CD4-positive, alpha-beta T cell treated with Interleukin-12 subunit alpha and Interleukin-12 subunit beta, for 1 hour (primary cell): ENCODE data around the gene DIAPH1.
A peak's percentile ranks its signal among the peaks of the same experiment; 100 is the strongest.

Source experiments
- DNase-seq: peaks from one replicate; pipeline ENCODE4 v3.0.0-alpha.2; 2020

The DIAPH1 gene

GRCh38 chr5:141618804-141619554, at the start of gene DIAPH1:
TSS of gene DIAPH1 (minus strand) at chr5:141619000. CDS start at chr5:141618914, 86 bp downstream.
- peak; percentile 98 for DNase-seq

DNA sequence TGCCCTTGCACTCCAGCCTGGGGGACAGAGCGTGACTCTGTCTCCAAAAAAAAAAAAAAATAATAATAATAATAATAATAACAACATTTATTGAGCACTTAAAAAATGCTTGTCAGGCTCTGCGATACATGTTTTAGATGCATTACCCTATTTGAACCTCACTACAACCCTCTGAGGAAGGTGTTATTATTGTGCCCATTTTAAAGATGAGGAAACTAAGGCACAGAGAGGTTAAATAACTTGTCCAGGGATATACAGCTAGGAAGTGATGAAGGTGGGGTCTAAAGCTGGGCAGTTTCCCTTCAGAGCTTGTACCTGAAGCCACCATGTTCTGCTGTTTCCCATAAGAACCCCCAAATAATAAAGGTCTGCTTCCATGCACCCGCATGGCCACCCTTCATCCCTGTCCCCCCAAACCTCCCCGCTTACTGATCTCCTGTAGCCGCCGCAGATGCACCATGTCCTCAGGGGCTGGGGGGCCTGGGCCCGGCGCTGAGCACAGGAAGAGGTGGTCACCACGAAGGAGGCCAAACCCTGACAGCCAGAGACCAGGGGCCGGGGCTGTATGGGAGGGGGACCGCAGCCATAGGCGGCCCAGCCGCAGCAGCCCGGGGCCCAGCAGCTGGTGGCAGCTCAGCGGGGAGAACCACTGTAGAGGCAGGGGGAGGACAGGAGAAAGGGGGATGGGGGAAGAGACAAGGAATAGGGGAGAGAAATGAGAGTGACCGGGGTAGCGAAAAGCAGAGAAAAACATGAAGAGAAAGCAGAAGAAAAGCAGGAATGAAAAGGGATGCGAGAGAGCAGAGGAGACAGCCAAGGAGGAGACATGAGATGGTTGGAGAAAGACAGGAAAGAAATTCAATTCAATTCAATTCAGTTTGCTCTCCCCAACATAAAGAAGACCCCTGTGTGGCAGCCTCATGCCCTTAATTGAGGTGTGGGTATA, 47.5 kb upstream of the DIAPH1 start:
- no peak for DNase-seq

DNA sequence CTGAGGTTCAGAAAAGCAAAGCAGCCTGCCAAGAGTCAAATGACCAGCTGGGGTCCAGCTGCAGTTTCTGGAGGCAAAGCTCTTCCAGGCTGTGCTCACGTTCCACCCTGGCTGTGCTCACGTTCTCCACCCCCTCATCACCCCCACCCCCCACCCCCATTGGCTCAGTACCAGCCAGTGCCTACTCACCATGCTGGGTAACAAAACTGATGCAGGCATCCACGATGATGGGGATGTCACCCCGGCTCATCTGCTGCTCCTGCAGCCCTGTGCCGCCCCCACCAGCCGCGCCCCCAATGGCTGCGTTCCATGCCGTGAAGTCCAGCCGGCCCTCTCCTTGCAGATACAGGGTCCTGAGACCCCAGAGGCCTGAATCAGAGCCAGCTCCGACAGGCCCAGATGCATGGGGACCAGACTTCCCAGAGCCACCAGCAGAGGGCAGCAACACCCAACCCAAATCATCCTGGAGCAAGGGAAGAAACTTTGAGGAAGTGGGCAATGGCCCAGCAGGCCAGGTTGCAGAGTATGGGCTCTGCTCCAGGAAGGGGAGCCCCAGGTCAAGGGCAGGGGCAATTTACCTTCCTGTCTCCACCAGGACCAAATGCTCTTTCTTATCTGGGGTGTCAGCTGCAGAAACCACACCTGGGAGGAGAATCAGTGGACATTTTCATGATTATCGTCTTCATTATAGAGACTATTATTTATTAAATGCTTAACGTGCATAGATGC, 46.1 kb upstream of the DIAPH1 start:
- DNase-seq, result peak; percentile 75

GRCh38 chr5:141663506-141663905, 44.7 kb upstream of the DIAPH1 start:
- DNase-seq, result no peak

DNA sequence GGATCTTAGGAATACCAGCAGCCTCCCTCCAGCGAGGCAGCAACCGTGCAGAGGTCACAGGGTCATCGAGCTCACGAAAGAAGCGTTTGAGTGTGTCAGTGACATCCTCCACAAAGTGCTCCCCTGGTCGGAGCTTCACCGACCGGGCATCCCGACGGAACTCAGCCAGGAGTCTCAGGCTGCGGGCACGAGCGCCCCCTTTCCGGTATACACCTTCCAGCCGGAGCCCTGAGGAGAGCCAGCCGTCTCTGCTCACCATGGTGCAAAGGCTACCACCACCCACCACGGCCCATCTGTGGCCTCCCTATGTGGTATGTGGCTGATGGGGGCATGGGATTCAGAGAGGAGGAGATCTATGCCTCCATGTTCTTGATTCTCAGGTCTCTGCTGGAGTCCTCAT, 43.2 kb upstream of the DIAPH1 start:
- no peak for DNase-seq

DNA sequence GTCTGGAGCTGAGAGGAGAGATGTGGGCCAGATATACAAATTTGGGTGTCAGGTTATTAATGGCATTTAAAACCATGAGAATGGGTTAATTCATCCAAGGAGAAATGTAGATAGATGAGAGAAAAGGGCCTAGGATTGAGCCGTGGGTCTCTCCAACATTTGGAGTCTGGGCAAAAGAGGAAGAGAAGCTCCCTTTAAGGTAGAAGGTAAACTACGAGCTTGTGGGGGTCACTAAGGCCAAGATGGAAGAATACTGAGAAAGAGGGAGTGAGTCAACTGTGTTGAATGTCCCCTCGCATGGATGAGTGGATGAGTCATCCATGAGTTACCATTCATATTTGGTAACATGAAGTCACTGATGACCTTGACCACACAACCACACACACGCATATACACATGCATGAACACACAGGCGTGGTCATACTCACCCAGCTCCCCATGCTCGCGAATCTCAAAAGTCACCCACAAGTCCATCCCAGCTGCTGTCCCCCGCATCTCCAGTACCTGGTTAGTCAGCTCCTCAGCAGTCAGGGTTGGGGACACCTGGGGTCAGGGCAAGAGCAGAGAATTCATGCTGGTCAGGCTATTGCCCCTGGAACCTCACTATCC, 39.2 kb upstream of the DIAPH1 start:
- DNase-seq, result no peak

GRCh38 chr5:141657404-141657803, 38.6 kb upstream of the DIAPH1 start:
- DNase-seq, result no peak

DNA sequence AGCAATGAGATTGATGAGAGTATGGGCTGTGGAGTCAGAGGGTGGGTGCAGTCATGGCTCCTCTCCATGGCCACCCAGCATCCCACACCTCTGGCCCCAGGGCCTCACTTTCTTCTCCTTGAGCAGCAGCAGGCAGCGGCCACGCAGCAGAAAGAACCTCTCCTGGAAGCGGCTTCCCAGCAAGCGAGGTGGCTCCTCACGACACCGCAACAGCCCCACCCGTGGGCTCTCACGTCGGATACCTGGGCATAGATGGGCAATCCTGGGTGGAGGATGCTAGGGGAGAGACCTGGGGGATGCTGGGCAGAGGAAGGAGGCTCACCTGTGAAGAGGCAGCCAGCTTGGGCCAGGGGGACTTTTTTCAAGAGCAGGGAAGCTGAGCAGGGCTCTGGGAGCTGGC, 37.6 kb upstream of the DIAPH1 start:
- no peak for DNase-seq

DNA sequence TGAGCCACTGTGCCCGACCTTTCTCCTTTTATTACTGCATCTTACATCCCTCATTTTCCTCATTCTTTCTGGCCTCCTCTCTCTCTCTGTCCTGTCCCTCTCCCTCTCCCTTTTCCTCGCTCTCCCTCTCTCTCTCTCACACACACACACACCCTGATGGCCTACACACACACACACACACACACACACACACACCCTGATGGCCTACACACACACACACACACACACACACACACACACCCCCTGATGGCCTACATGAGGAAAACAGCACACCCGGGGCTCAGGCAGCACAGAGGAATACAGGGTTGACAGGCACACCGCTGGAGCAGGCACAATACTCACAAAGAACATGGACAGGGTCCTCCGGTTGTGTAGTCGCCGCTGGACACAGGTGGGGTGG, 36.2 kb upstream of the DIAPH1 start:
- DNase-seq, result no peak

DNA sequence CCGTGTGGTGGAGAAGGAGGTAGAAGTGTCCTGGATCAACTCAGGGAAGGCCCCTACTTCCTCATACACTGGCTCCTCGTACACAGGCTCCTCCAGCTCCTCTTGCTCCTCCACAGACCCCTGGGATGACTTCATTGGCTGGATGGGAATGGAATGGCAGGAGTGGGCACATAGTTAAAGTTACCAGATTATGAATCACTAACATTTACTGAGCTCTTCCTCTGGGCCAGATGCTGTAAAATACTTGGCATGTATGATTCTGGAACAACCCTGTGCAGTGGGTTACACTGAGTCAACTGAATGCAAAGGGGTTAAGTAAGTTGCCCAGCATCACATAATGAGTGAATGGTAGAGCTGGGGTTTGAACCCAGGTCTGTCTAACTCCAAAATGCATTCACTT, 35.5 kb upstream of the DIAPH1 start:
- no peak for DNase-seq

- DNase-seq, result no peak
Observed at GRCh38 chr5:141651728-141652105, 32.9 kb upstream of the DIAPH1 start.

DNA sequence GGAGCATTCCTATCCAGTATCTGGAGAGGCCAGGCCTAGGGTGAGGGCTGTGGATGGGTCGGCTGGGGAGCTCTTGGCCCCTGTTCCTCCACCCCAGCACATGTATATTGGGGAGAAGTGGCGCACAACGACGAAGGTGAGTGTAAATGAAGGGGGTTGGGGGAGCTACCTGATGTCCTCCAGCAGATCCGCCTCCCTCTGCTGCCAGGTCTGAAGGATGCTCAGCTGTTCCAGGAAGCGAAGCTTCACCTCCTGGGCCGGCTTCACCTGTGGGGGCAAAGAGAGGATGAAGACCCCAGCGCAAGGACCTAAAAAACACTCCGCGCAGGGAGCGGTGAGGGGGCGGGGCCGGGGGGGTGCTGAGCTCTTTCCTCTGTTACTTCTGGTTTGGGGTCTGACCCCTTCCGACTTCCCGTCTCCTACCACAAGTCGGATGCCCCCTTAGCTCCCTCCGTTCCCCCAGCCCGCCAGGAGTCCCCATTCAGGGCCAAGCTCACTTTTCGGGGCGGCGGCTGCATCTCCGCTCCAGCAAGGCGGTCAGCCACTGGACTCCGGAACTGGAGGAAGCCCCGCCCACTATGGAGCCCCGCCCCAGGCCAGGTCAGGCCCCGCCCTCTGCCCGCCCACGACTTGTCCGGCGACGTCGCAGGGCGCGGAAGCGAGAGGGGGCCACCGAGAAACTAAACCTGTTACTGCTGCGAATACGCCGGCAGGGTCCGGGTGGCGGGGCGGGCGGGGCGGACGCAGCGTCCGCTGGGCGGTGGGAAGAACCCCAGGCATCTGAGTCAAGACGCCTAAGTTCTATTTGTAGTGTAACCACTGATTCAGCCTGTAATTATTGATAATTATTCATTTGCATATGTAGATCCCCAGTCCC, 32.3 kb upstream of the DIAPH1 start, which contains the start of gene FCHSD1:
Gene FCHSD1, minus strand, starts transcription at position 568 of the 877 bp plus-strand sequence. Its CDS starts 50 bp downstream, at position 518.
- DNase-seq, result peak; percentile 88

- DNase-seq, result no peak
Observed at GRCh38 chr5:141649972-141650371, 31.2 kb upstream of the DIAPH1 start.

GRCh38 chr5:141649056-141649688, 30.4 kb upstream of the DIAPH1 start:
- no peak for DNase-seq

GRCh38 chr5:141647851-141648250, 29.1 kb upstream of the DIAPH1 start:
- no peak for DNase-seq

DNA sequence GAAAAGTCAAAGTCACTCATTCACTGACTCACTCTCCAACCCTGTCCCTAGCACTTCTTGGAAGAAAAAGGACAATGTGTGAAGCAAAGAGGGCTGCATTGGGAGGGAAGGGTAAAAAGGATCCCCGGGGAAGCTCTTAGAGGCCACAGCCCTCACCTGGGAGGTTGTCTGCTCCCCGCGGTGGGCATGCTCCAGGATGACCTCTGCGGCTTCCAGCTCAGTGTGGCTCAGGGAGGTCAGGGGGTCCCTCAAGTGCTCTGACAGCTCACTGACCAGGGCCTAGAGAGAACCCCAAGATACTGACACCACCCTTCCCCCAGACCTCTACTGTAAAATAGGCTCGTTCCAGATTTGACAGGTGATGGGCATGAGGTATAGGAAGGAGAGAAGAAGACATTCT, 28.4 kb upstream of the DIAPH1 start:
- no peak for DNase-seq

DNA sequence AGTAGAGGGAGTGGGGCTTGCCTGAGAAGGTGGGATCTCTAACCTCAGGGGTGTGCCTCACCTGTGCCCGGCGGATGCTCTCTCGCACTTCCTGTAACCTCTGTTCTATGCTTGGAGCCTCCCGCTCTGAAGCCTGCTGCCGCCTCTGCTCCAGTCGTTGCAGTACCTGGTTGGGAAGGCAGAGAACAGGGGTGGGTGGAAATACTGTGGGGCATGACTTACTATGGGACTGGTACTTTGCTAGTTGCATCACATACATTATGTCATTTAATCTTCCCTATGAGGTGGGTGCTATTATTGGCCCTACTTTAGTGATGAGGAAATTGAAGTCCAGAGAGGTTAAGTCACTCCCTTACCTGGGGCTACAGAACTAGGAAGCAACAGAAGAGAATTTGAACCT, 27.2 kb upstream of the DIAPH1 start:
- no peak for DNase-seq

DNA sequence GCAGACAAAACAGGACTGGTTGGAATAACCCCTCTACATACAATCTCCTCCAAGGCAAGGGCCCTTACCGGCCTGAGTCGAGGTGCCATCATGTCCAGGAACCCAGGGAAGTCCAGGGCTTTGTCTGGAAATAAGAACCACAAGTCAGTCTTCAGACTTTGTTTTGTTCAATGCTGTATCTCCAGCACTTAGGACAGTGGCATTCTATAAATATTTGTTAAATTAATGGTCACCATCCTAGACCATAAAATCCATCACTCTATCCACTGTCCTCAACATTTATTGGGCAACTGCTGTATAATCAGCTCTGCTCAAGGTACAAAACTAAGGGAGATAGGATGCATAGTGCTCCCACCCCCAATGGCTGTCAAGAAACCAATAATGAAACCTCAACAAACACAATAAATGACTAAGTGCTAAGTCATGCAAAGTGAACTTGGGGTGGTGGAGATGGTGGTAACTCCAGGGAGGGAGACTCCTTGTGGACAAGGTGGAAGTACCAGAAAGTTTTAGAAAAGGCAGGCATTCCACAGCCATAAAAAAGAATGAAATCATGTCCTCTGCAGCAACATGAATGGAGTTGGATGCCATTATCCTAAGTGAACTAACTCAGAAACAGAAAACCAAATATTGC, 23.0 kb upstream of the DIAPH1 start:
- DNase-seq, result no peak

- no peak for DNase-seq
Observed at GRCh38 chr5:141640698-141641097, 21.9 kb upstream of the DIAPH1 start.

DNA sequence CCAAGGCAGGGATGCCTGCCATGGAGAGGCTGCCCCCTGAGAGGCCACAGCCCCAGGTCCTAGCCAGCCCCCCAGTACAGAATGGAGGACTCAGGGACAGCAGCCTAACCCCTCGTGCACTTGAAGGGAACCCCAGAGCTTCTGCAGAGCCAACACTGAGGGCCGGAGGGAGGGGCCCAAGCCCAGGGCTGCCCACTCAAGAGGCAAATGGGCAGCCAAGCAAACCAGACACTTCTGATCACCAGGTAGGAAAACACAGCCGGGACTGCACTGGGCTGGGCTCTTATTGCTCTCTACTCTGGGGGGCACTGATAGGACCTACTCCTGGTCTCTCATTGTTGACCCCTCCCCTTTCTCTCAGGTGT, 21.2 kb upstream of the DIAPH1 start:
- DNase-seq, result no peak
